GM12878 (cell line): ENCODE data around the gene DIP2B. TPM values are rescaled to one million over a fixed set of nuclear protein-coding genes. Genes with fewer than 3 reads are reported as not detected.

ENCODE experiments used
- ATAC-seq: fragments of 200-7000 bp; cut with Tn5 transposase; 3 replicates; pipeline ENCODE4 v1.9.1; 2020; ENCODE audit warnings: mild to moderate bottlenecking, moderate library complexity
- BruUV-seq: library from RNA; stranded (reverse); fragments of 400-500 nt; replicated peaks from 2 replicates; lab custom pipeline; 2021; lab: Mats Ljungman, UMichigan
- CTCF ChIA-PET: fragments of 300-600 bp; sonication (Branson Sonifier 250); formaldehyde crosslinking; extraction: SDS; loops from one replicate; lab custom pipeline; 2021; ENCODE audit warnings: inconsistent platforms; lab: Yijun Ruan, JAX
- POLR2A ChIA-PET: fragments of 350-600 bp; formaldehyde crosslinking; extraction: SDS; loops from one replicate; lab custom pipeline; 2021; ENCODE audit warnings: inconsistent platforms; lab: Charles Lee
- RAD21 ChIA-PET: fragments of 300-600 bp; sonication (Branson Sonifier 250); formaldehyde crosslinking; loops from one replicate; lab custom pipeline; 2023; ENCODE audit warnings: antibody characterized with exemption; ENCODE audit not compliant: unreplicated experiment; lab: Charles Lee
- SMC1A ChIA-PET: fragments of 300-600 bp; sonication (Branson Sonifier 250); formaldehyde crosslinking; loops from one replicate; lab custom pipeline; 2023; ENCODE audit not compliant: unreplicated experiment, uncharacterized antibody; lab: Charles Lee
- DNase-seq: peaks from one replicate; pipeline ENCODE4 v3.0.0-alpha.2; 2011; ENCODE audit warnings: low read depth, low spot score
- FAIRE-seq: peaks from 3 replicates; lab custom pipeline; 2011; peaks lifted over from hg19 to GRCh38; lab: Jason Lieb, UNC
- H2AFZ ChIP-seq: 2 replicates; pipeline ENCODE4 v1.6.0; 2011; ENCODE audit warnings: low read depth, low read length, control low read depth; ENCODE audit not compliant: control insufficient read depth
- H3K27ac ChIP-seq: 2 replicates; pipeline ENCODE4 v1.5.1; 2011; ENCODE audit warnings: control low read depth; ENCODE audit not compliant: control insufficient read depth, insufficient read depth
- H3K27me3 ChIP-seq, 2 experiments: replicated peaks in 1 of 2; 2 replicates each; pipeline versions ENCODE4 v1.6.0 to v1.6.1; 2011; ENCODE audit warnings: low read length in 1 of 2; ENCODE audit not compliant: control insufficient read depth in 2 of 2, insufficient read depth in 2 of 2
- H3K36me3 ChIP-seq, 2 experiments: 2 replicates each; pipeline ENCODE4 v1.5.1; 2011; ENCODE audit warnings: low read length in 1 of 2; ENCODE audit not compliant: control insufficient read depth in 2 of 2, insufficient read depth in 2 of 2
- H3K4me1 ChIP-seq: 2 replicates; pipeline ENCODE4 v1.6.1; 2011; ENCODE audit warnings: mild to moderate bottlenecking, low read length, moderate library complexity, mixed read lengths; ENCODE audit not compliant: control insufficient read depth, insufficient read depth
- H3K4me2 ChIP-seq: 2 replicates; pipeline ENCODE4 v1.6.0; 2011; ENCODE audit warnings: control low read depth; ENCODE audit not compliant: control insufficient read depth, insufficient read depth
- H3K4me3 ChIP-seq: fragments of 200-600 bp; sonication (generic); 2 replicates; pipeline ENCODE4 v1.5.1; 2016
- H3K79me2 ChIP-seq: 2 replicates; pipeline ENCODE4 v1.6.0; 2011; ENCODE audit warnings: low read length; ENCODE audit not compliant: control insufficient read depth, insufficient read depth
- H3K9ac ChIP-seq: 2 replicates; pipeline ENCODE4 v1.8.0; 2011; ENCODE audit warnings: low read length, control low read depth, mixed read lengths; ENCODE audit not compliant: control insufficient read depth, insufficient read depth
- H3K9me3 ChIP-seq: replicated peaks from 3 replicates; pipeline ENCODE4 v1.5.1; 2011; ENCODE audit warnings: mild to moderate bottlenecking, low read length; ENCODE audit not compliant: control insufficient read depth, insufficient read depth
- H4K20me1 ChIP-seq: 2 replicates; pipeline ENCODE4 v1.6.0; 2011; ENCODE audit not compliant: control insufficient read depth, insufficient read depth
- BRCA1 ChIP-seq: IDR thresholded peaks from 2 replicates; pipeline ENCODE4 v1.6.1; 2011; ENCODE audit warnings: low read depth, low read length, improper control_type of control experiment
- CHD4 ChIP-seq: fragments of 200-600 bp; sonication (generic); IDR thresholded peaks from 2 replicates; pipeline ENCODE4 v1.6.1; 2016; ENCODE audit warnings: mild to moderate bottlenecking
- EZH2 ChIP-seq: IDR thresholded peaks from 2 replicates; pipeline ENCODE4 v1.6.1; 2012; ENCODE audit warnings: low read depth, mild to moderate bottlenecking, control low read depth, inconsistent platforms, low read length, borderline replicate concordance; ENCODE audit not compliant: control insufficient read depth
- NR2C2 ChIP-seq: IDR thresholded peaks from 2 replicates; pipeline ENCODE4 v1.6.1; 2011; ENCODE audit warnings: borderline replicate concordance, low read depth; ENCODE audit not compliant: control insufficient read depth, insufficient read length
- POLR2AphosphoS5 ChIP-seq: IDR thresholded peaks from 2 replicates; pipeline ENCODE4 v1.6.1; 2011; ENCODE audit warnings: mild to moderate bottlenecking, low read length, inconsistent platforms
- POU2F2 ChIP-seq: IDR thresholded peaks from 3 replicates; pipeline ENCODE4 v1.6.1; 2011; ENCODE audit warnings: low read depth, mild to moderate bottlenecking, low read length, borderline replicate concordance
- TCF7 ChIP-seq: IDR thresholded peaks from 2 replicates; pipeline ENCODE4 v1.6.1; 2014; ENCODE audit warnings: antibody characterized with exemption, borderline replicate concordance
- WGBS: methylation state at CpG from one replicate; pipeline ENCODE4 v1.1.6; 2016; ENCODE audit warnings: low lambda C conversion rate; ENCODE audit not compliant: insufficient replicate concordance, insufficient coverage; ENCODE audit errors: missing lambda C conversion rate; 5-methylcytosine and 5-hydroxymethylcytosine counted together
- in situ Hi-C: fragments of 300-500 bp; cut with MboI; formaldehyde crosslinking; loops from 9 replicates; pipeline ENCODE4 v1.14.3; 2018; ENCODE audit warnings: mixed read lengths
- intact Hi-C: fragments of 100-400 bp; cut with micrococcal nuclease; formaldehyde crosslinking; loops from one replicate; pipeline ENCODE4 v1.14.2; 2022; ENCODE audit not compliant: unreplicated experiment
- polyA plus RNA-seq, 11 experiments: library from polyadenylated mRNA; depleted of rRNA in 4 of 11; unstranded in 6 of 11; stranded (reverse) in 5 of 11; fragments of >200 nt; fragmentation: Nextera tagmentation in 4 of 11; fragmentation: Illumina TruSeq in 1 of 11; extraction: Ambion mirVana in 4 of 11; extraction: Trizol in 1 of 11; gene quantifications; 1 replicate in 1 of 11; 2 replicates in 10 of 11; pipeline versions ENCODE4 v1.2.1 to v1.2.3, GENCODE V29; 2011 to 2016; ENCODE audit warnings: inconsistent platforms in 2 of 11, missing spikeins in 2 of 11, low read depth in 1 of 11
- total RNA-seq, 4 experiments: library from RNA; depleted of rRNA in 3 of 4; stranded (reverse); fragments of >200 nt in 3 of 4; fragmentation: Illumina TruSeq in 1 of 4; extraction: Trizol in 1 of 4; gene quantifications; 2 replicates each; pipeline versions ENCODE4 v1.2.1 to v1.2.3, GENCODE V29; 2013 to 2021
- TF ChIP-seq, protein P1 (sequence below): fragments of 450-650 bp; IDR thresholded peaks from 2 replicates; pipeline ENCODE4 v1.6.1; 2016; ENCODE audit warnings: mild to moderate bottlenecking
- TF ChIP-seq, protein P2 (sequence below): fragments of 450-650 bp; formaldehyde crosslinking; IDR thresholded peaks from 2 replicates; pipeline ENCODE4 v1.4.0; 2022; ENCODE audit warnings: mild to moderate bottlenecking, moderate library complexity
- TF ChIP-seq, protein P3 (sequence below): IDR thresholded peaks from 2 replicates; pipeline ENCODE4 v1.6.1; 2012; ENCODE audit warnings: mild to moderate bottlenecking, low read depth, low read length
- TF ChIP-seq, protein P4 (sequence below): fragments of 450-650 bp; IDR thresholded peaks from 2 replicates; pipeline ENCODE4 v1.6.1; 2018; ENCODE audit warnings: borderline replicate concordance, mild to moderate bottlenecking; ENCODE audit not compliant: partially characterized antibody

The DIP2B gene
- total and polyA plus RNA-seq, 10 of the 15 experiments (the other 5 are each of a cell fraction or from before 2014, with no cell fraction given): 4.5 to 30.0 (median 18.6) TPM

DNA sequence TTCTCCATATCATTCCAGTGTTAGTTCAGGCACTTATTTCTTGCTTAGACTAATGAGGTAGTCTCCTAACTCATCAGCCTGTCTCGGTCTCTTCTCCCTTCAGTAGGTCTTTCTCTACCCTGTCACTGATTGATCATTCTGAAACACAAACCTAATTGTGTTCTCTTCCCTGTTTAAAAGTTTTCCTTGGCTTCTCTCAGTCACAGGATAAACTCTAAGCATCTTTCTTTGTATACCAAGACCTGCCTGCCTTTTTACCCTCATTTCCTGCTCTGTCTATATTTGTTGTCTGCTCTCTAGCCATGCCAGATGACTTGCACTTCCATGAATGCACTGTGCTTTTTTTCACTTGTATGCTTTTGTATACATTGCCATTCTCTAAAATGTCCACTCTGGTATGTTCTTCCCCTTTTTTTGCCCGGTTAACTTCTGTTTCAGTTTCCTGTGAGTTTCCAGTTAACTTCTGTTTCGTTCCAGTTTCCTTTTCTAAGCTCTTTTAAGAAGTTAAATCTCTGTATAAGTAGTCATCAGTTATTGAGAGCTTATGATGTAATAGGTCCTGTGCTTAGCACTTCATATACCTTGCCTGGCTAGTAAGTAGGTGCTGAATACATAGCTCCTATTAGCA is 12.8 kb downstream of the DIP2B start:
- H3K4me2 ChIP-seq: peak overlapping the region; percentile 26
- peak overlapping the region; percentile 16; the same call in 1 of the 2 replicates for H3K9ac ChIP-seq
- BruUV-seq: no TSS peak
- SMC1A ChIA-PET: interaction anchor here (0.6 to 5.5 kb wide), 9 partner anchors 9 to 872 kb away, joined by 3 to 85 read pairs (median 3); no protein-coding TSS in a partner anchor
- DNase-seq (peak; percentile 84), ATAC-seq (peak; percentile 86), FAIRE-seq (peak; percentile 74)
- peak overlapping the region; percentile 75 for H3K27ac ChIP-seq
- in situ Hi-C loops: no loop called here
- peak overlapping the region; percentile 1 for H2AFZ ChIP-seq
- H3K9me3 ChIP-seq: no peaks in the 10 kb centered on the region
- CTCF ChIA-PET: interaction anchor here (1.0 to 7.5 kb wide), 8 partner anchors 10 to 406 kb away, joined by 3 to 86 read pairs (median 5); partner anchors contain the start of genes COX14 and DIP2B
- peaks cover 66% of the 10 kb centered on the region for H3K4me1 ChIP-seq
- WGBS: 2% methylated on average over 3 of the region's 3 CpGs
- peak overlapping the region; percentile 15; the same call in 1 of the 2 replicates for H3K4me3 ChIP-seq
- H3K79me2 ChIP-seq: peaks cover 89% of the 10 kb centered on the region
- intact Hi-C loops: loop anchor here (5.0 kb wide), 1 partner anchor 60 kb away; no protein-coding TSS in a partner anchor
- no peaks in the 10 kb centered on the region; a peak in 1 of 4 replicates for H3K36me3 ChIP-seq
- RAD21 ChIA-PET: interaction anchor here (0.6 to 5.3 kb wide), 10 partner anchors 10 to 700 kb away, joined by 3 to 96 read pairs (median 6); partner anchors contain the start of genes DIP2B and POU6F1
- no peaks in the 10 kb centered on the region for H3K27me3 ChIP-seq
- H4K20me1 ChIP-seq: no peaks in the 10 kb centered on the region
- POLR2A ChIA-PET: interaction anchor here (0.9 to 4.2 kb wide), 7 partner anchors 10 to 117 kb away, joined by 4 to 58 read pairs (median 5); partner anchors contain the start of gene DIP2B
- TF ChIP-seq EZH2: no peak
- TF ChIP-seq, protein P1, sequence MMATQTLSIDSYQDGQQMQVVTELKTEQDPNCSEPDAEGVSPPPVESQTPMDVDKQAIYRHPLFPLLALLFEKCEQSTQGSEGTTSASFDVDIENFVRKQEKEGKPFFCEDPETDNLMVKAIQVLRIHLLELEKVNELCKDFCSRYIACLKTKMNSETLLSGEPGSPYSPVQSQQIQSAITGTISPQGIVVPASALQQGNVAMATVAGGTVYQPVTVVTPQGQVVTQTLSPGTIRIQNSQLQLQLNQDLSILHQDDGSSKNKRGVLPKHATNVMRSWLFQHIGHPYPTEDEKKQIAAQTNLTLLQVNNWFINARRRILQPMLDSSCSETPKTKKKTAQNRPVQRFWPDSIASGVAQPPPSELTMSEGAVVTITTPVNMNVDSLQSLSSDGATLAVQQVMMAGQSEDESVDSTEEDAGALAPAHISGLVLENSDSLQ: peak; percentile 44; the same call in 1 of the 2 replicates
- TF ChIP-seq POLR2AphosphoS5: no peak
- TF ChIP-seq NR2C2: no peak
- TF ChIP-seq, protein P2, sequence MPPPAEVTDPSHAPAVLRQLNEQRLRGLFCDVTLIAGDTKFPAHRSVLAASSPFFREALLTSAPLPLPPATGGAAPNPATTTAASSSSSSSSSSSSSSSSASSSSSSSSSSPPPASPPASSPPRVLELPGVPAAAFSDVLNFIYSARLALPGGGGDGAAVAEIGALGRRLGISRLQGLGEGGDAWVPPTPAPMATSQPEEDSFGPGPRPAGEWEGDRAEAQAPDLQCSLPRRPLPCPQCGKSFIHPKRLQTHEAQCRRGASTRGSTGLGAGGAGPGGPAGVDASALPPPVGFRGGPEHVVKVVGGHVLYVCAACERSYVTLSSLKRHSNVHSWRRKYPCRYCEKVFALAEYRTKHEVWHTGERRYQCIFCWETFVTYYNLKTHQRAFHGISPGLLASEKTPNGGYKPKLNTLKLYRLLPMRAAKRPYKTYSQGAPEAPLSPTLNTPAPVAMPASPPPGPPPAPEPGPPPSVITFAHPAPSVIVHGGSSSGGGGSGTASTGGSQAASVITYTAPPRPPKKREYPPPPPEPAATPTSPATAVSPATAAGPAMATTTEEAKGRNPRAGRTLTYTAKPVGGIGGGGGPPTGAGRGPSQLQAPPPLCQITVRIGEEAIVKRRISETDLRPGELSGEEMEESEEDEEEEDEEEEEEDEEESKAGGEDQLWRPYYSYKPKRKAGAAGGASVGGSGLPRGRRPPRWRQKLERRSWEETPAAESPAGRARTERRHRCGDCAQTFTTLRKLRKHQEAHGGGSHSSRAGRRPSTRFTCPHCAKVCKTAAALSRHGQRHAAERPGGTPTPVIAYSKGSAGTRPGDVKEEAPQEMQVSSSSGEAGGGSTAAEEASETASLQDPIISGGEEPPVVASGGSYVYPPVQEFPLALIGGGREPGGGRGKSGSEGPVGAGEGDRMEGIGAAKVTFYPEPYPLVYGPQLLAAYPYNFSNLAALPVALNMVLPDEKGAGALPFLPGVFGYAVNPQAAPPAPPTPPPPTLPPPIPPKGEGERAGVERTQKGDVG (CRISPR knock-in tag): no peak
- TF ChIP-seq TCF7: no peak
- TF ChIP-seq POU2F2: no peak
- TF ChIP-seq, protein P3, sequence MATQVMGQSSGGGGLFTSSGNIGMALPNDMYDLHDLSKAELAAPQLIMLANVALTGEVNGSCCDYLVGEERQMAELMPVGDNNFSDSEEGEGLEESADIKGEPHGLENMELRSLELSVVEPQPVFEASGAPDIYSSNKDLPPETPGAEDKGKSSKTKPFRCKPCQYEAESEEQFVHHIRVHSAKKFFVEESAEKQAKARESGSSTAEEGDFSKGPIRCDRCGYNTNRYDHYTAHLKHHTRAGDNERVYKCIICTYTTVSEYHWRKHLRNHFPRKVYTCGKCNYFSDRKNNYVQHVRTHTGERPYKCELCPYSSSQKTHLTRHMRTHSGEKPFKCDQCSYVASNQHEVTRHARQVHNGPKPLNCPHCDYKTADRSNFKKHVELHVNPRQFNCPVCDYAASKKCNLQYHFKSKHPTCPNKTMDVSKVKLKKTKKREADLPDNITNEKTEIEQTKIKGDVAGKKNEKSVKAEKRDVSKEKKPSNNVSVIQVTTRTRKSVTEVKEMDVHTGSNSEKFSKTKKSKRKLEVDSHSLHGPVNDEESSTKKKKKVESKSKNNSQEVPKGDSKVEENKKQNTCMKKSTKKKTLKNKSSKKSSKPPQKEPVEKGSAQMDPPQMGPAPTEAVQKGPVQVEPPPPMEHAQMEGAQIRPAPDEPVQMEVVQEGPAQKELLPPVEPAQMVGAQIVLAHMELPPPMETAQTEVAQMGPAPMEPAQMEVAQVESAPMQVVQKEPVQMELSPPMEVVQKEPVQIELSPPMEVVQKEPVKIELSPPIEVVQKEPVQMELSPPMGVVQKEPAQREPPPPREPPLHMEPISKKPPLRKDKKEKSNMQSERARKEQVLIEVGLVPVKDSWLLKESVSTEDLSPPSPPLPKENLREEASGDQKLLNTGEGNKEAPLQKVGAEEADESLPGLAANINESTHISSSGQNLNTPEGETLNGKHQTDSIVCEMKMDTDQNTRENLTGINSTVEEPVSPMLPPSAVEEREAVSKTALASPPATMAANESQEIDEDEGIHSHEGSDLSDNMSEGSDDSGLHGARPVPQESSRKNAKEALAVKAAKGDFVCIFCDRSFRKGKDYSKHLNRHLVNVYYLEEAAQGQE: no peak
- TF ChIP-seq, protein P4, sequence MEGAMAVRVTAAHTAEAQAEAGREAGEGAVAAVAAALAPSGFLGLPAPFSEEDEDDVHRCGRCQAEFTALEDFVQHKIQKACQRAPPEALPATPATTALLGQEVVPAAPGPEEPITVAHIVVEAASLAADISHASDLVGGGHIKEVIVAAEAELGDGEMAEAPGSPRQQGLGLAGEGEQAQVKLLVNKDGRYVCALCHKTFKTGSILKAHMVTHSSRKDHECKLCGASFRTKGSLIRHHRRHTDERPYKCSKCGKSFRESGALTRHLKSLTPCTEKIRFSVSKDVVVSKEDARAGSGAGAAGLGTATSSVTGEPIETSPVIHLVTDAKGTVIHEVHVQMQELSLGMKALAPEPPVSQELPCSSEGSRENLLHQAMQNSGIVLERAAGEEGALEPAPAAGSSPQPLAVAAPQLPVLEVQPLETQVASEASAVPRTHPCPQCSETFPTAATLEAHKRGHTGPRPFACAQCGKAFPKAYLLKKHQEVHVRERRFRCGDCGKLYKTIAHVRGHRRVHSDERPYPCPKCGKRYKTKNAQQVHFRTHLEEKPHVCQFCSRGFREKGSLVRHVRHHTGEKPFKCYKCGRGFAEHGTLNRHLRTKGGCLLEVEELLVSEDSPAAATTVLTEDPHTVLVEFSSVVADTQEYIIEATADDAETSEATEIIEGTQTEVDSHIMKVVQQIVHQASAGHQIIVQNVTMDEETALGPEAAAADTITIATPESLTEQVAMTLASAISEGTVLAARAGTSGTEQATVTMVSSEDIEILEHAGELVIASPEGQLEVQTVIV: no peak
- TF ChIP-seq CHD4: no peak
- no peak for TF ChIP-seq BRCA1
